ENCODE measurements around the gene CTU2.

DNA sequence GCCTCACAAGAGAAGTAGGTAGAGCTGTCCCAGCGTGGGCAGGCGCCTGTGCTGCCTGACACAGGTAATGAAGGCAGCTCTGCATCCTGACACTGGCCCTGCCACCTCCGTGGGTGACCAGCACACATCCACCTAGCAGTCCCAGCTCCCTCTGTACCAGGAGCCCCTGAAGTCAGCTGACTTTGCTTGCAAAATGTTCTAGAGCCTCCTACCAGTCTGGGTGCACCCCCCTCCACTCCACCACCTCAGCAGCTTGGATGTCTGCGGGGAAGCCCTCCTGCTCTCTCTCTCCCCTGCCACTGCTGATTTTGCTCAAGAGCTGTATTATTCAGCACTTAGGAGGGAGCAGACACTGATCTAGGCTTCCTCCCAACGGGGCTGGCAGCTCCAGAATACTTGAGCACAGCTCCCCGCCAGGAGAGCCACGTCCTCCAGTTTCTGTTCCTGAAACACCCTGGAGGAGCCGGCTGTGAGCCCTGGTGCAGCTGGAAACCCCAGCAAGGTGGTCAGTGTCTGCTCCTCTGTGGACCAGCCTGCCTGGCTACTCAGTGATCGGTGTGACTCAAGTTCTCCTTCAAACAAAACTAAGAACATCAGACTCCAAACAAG lies 1.1 kb upstream of the CTU2 start:
- TF ChIP-seq, protein P1, sequence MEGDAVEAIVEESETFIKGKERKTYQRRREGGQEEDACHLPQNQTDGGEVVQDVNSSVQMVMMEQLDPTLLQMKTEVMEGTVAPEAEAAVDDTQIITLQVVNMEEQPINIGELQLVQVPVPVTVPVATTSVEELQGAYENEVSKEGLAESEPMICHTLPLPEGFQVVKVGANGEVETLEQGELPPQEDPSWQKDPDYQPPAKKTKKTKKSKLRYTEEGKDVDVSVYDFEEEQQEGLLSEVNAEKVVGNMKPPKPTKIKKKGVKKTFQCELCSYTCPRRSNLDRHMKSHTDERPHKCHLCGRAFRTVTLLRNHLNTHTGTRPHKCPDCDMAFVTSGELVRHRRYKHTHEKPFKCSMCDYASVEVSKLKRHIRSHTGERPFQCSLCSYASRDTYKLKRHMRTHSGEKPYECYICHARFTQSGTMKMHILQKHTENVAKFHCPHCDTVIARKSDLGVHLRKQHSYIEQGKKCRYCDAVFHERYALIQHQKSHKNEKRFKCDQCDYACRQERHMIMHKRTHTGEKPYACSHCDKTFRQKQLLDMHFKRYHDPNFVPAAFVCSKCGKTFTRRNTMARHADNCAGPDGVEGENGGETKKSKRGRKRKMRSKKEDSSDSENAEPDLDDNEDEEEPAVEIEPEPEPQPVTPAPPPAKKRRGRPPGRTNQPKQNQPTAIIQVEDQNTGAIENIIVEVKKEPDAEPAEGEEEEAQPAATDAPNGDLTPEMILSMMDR (IDR thresholded peaks at IDR 0.05), result no peak
- no peak for TF ChIP-seq EP300 (IDR thresholded peaks at IDR 0.05)
